NCI-H2196 (cell line): ENCODE data around the gene BEND6.

Source experiments
- DNase-seq: peaks from one replicate; lab custom pipeline; 2025; ENCODE audit not compliant: unreplicated experiment; lab: John Stamatoyannopoulos, UW

The BEND6 gene, protein sequence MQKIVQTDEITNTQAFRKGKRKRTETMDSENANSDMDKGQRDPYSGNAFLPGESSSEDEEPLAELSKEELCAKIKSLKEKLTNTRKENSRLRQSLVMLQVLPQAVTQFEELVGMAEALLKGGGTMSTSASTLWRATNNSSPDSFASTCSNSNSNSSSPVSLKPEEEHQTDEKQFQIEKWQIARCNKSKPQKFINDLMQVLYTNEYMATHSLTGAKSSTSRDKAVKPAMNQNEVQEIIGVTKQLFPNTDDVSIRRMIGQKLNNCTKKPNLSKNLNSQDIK

DNA sequence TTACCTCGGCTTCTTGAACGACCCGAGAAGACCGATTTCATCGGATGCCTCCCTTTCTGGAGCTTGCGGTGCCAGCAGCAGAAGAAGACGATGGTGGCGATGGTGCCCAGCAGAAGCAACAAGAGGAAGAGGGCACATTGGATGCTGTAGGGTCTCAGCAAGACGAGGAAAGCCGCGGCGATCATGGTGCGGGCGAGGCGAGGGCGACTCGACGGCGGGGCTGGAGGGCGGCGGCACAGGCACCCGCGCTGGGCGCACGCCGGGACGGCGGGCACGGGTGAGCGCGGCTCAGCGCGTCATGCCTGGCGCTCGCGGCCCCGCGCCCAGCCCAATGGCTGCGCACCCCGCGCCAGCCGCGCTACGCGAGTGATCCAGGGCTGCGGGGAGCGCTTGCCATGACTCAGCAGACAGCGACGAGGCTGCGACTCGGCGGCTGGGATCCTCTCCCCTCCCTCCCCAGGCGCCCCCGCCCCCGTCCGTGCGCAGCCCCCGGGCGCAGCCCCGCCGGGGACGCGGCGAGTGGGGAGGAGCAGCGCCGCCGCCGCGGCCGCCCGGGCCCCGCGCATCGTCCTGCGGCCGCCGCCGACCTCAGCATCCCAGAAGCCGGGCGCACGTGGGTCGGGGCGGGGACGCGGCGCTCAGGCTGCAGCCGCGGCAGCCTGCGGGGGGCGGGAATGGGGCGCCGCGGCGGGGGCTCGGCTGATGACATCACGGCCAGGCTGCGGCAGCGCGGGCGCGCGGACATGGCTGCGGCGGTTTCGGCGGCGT lies at the start of gene BEND6:
Gene BEND6 (plus strand): TSS at position 705 of the 768 bp plus-strand sequence. CDS start 26,704 bp downstream, outside the sequence.
- peak; percentile 72 for DNase-seq

DNA sequence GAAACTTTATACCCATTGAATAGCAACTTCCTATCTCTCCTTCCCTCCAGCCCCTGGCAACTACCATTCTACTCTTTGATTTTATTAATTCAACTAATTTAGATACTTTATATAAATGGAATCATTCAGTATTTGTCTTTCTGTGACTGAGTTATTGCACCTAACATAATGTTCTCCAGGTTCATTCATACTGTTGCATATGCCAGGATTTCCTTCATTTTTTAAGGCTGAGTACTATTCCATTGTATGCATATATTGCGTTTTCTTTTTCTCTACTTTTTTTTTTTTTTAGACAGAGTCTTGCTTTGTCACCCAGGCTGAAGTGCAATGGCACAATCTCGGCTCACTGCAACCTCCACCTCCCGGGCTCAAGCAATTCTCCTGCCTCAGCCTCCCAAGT lies 49.5 kb upstream of the BEND6 start:
- no peak for DNase-seq

DNA sequence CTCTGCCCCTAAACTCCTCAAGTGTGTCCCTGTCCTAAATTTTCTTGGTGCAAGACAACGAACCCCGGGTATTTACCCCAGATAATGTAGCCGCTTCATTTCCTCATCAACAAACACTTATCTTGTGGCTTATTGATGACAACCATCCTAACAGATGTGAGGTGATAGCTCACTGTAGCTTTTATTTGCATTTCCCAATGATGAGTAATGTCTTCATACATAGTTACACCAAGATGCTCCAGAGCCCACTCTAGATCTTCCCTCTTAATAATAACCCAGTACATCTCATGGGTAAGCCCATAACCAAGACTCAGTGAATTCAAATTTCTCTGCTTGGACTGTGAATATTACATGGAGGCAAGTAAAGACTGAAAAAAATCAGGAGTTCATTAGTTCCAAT lies 48.2 kb upstream of the BEND6 start:
- no peak for DNase-seq

DNA sequence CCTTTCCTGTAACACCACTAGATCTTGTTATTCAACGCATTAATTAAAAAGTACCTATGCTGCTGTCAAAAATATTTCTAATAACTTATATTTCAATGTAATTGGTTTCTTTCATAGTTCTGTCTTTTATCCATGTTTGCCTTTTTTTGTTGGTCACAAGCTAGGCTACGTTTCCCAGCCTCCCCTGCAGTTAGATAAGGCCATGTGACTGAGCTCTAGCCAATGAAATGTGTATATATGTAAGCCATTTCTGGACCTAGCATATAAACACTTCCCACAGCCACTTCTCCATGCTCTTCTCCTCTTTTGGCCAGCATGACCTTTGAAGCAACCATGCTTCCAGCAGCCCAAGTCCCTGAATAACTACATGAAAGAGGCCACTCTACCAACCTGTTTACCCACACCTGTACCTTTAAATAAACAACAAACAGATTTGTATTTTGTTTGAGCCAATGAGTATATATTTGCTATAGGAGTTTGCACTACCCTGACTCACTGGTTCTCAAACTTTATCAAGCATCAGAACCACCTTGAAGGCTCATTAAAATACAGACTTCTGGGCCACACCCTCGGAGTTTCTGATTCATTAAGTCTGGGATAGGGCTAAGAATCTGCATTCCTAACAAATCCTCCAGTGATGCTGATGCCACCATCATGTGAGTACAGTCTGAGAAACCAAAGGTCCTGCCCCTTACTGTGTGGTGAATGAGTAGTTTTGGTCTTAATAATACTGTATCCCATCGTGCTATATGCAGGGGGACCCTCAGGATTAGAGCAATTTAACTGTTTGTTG lies 45.6 kb upstream of the BEND6 start:
- DNase-seq = no peak

DNA sequence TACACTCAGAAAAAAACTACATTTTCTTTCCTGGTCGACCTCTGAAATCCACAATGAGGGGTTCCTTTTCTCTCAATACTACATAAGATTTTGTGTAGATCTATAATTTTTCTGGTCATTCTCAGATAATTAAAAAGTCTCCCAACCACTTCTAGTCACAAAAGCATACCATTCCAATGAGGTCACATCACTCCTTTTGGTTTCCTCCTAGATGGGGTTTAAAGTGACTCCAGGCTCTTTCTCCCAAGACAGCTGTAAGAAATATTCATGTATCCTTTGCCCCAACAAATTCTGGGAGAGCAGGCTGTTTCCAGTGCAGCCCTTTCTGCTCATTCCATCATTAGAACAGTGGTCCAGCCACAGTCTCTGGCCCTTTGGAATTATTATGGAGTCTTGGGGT lies 43.1 kb upstream of the BEND6 start:
- no peak for DNase-seq

DNA sequence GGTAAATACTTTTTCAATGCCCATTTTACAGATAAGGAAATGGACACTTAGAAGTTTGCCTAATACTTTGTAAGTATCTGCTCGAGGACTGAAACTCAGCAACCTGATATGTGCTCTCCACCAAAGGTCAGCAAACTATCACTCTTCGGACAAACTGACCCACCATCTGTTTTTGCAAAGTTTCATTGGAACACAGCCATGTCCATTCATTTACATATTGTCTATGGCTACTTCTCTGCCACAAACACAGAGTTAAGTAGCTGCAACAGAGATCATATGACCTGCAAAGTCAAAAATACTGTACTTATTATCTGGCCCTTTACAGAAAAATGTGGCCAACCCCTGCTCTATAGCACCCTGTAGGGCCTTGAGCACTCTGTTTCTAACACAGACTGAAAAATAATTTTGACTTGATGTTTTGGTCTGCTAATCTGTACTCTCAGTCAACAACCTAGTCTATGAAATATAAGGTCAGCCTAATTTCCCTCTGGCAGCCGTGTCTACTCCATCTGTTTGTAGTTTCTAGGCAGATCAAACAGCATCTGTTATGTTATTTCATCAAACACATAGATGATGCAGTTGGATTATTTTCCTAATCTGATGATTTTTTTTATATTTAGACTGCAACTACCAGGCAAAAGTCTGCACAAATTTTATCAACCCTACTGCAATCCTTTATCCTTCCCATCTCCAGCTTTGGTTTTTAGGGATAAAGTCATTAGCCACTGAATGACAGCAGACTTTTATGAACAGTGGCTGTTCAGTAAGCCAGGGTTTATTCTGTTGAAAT lies 41.4 kb upstream of the BEND6 start:
- no peak for DNase-seq

DNA sequence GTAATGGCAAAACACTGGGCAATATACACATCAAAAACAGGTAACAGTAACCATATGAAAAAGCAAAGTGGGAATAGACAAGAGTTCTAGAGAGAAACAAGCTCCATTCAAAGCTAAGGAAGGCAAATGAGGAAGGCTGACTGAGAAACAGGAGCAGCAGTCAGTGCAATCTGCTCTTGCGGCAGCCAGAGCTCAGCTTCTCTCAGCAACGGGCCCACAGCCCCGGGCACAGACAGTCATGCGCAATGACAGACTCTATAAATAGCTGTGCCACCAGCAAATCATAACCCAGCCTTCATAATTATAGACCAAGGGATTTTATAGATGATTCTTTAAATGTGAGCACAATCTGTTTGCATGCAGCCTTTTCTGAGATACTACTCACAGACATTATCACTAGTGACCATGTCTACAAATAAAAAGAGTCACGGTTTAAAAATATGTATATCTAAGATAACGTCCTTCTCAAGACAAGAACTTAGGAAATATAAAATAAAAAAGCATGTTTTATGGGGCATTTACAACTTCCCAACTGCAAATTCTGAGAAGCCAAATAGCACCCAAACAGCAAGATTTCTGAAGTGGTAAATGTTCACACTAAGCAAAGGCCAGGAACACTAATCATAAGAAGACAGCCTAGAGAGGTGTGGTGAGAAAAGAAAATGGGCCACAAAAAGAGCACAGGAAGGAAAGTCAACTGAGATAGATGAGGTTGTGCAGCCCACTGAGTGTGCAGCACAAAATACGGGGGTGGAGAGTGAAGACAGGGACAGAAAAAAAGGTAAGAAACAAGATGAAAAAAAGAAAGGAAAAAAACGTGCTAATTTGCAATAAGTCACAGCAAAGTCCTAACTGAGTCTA lies 39.9 kb upstream of the BEND6 start:
- DNase-seq = no peak

DNA sequence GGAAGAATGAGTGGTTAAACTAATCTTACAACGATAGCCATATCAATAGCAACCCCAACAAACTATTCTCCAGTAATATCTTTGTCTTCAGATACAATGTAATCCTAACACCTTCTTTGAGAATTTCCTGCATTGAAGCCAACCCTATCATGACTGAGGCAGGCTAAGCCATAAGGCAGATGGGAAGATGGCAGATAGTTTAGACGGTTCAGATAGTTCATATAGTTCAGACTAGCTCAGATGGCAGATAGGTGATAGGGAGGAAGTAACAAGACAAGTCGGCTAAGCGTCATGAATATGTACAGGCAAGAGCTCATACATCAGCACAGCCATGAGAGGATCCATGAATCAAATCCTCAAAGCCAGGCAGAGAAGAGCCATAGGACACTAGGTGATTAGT lies 39.1 kb upstream of the BEND6 start:
- DNase-seq = no peak

DNA sequence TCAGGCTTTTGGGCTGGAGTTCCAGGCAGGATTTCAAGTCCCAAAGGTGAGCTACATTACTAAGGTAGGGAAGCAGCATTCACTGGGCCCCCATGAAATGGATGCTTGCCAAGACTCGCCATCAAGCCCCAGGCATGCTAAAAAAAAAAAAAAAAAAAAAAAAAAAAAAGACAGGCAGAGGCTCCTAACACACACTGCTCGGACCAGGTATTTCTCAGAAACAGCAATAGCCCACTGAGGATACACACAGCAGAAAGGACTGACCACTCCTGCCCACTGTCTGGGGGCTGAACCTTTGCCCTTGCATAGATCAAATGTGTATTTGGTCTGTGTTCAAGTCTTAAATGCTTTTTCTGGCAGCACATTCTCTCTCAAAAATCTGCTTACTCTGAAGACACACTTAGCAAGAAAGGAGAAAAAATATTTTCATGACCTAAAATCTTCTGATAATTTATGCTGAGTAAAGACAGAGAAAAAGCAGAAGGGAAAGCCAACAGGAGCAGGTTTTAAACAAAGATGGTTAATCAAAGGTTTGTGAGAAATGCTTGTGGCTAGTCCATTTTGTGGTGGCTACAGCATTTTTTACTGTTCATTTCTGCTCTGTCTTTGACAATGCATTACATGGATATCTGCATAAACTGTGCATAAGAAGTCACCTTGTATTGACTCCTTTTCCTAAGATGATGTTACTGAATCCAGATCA lies 37.9 kb upstream of the BEND6 start:
- no peak for DNase-seq

DNA sequence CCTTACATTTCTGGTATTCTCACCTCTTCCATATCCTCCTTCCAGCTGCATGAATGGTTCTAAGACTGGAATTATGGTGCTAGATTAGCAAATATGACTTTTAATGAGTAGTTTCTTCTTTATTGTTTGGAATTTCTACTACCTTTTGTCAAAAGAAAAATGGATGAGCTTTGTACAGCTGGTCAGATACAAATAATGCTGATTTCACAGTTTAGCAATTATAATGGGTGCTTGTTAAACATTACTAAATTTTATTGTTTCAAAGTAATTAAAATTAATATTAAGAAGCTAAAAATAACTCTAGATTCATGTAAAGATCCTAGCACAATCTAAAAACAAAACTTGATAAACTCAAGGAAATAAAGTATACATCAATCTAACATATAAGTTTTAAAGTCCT lies 32.3 kb upstream of the BEND6 start:
- DNase-seq = no peak

DNA sequence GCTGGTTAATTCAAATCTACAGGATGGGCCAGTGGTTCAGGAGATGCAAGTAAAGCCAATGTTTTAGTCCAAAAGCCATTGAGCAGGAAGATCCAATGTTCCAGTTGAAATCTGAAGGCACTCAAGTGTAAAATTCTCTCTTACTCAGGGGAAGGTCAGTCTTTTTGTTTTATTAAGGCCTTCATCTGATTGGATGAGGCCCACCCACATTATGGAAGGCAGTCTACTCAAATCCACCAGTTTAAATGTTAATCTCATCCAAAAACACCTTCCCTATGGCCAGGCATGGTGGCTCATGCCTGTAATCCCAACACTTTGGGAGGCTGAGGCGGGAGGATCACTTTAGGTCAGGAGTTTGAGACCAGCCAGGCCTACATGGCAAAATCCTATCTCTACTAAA lies 31.3 kb upstream of the BEND6 start:
- DNase-seq = no peak

DNA sequence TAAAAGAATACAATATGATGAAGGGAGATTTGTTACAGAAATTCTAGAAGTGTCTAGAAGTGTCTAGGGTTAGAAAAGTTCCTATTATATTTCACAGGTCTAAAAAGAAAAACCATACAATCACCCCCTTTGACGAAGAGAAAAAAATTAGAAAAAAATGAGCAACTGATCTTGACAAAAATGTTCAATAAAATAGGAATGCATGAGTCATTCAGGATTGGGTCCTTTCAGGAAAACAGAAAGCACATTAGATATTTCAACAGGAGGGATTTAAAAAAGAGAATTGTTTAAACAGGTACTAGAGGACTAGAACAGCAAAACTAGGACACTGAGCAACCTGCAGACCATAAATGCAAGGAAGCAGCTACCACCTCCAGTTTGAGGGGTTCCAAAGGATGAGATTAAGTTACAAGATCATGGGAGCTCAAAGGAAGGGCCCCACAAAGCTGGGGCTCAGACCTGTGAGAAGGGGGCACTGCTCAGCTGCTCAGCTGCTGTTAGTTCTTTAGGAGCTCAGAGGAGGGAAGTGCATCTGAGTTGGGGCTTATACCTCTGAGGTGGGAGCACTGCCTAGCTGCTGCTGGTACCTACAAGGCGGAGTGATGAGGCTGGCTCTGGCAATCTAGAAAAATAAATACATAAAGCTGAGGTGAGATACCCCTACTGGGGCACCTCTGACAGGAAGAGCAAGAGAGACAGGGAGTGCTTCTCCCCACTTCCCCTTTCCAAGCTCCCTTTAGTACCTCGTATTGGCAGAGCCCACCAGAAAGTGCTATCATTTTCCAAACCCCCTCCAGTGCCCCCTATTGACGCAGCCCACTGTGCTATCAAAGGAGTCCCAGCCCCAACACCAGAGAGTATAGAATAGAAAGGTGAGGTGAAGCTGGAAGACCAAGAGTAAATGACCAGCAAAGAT lies 27.1 kb upstream of the BEND6 start:
- DNase-seq = no peak

DNA sequence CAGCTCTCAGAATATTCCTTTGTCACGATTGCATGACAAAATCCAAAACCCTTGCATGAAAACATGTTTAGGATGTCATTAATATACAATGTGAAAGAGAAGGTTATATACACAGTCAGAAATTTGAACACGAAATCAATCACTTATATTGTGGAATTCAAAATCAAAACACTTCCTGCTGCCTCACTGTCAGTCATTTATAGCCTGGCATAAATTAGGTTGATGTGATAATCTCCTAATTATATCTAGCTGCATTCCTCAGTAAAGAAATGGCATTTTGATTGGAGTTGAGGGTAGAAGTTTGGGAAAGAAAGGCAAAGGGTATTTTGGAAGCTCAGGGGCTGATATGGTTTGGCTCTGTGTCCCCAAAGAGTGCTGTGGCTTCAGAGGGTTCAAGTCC lies 24.1 kb upstream of the BEND6 start:
- DNase-seq = no peak

DNA sequence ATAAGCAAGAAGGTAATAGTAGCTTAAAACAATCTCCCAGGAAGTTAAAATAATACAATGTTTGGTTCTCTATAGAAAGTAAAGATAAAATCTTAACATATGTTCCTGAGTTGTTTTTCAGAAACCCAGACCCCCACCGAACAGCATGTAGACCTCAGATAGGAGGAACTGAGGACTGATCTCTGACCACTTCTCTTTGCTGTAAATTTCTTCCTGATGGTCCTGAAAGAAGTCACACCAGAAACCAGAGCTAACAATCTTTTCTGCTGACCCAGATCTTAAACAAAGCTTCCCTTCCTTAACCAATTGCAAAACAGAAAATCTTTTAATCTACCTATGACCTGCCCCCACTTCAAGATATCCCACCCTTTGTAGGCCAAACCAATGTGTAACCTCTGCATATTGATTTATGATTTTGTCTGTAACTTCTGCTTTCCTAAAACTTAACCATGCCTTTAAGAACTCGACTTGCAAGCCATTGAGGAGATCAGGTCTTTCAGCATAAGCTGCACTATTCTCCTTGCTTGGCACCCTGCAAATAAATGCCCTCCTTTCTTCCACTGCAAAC lies 21.9 kb upstream of the BEND6 start:
- DNase-seq = no peak

DNA sequence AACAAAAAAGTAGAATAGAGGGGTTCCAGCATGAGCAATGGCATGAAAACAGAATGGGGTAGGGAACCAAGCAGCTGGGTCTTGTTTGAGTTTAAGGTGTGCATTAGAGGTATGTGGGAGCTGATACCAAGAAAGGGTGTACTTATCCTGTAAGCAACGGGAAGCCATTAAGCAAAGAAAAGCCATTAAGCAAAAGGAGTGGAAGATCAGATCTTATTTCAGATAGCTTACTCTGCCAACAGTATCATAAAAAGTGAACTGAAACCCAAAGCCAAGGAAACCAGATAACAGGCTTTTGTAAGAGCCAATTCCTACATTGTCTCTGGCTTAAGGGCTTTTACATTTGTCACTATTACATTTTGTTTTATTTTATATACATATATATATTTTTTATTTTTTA lies 21.3 kb upstream of the BEND6 start:
- no peak for DNase-seq

DNA sequence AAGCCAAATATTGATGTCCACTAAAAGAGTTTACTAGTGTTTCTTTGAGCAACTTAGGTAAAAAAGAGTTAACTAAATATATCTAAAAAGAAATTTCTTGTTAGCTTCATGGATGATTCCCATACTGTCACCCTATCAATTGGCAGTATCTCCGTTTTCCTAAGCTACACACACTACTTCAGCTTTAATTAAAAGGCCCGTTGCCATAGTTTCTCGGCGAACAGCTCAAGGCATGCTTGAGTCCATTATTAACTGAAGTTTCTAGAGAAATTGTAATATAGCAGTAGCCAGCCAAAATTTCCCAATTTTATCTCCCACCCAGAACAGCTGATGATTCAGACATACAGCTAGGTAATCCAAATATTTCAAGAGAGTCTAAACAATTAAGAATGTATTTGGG lies 20.0 kb upstream of the BEND6 start:
- no peak for DNase-seq

DNA sequence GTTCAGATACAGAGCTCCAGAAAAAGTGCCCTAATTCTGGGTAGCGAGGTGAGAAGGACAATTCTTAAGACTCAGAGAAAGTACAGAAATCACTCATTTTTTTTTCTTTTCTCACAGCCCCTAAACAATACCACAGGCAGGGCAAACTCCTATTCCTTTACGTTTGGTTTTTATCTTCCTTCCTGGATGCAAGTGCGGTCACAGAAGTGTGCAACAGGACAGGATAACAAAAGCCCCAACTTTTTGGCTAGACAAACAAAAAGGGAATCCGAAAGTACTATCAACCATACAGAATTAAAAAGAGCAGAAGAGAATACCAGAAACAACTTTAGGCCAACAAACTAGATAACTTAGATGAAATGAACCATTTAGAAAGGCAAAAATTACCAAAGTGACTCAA lies 18.4 kb upstream of the BEND6 start:
- no peak for DNase-seq

DNA sequence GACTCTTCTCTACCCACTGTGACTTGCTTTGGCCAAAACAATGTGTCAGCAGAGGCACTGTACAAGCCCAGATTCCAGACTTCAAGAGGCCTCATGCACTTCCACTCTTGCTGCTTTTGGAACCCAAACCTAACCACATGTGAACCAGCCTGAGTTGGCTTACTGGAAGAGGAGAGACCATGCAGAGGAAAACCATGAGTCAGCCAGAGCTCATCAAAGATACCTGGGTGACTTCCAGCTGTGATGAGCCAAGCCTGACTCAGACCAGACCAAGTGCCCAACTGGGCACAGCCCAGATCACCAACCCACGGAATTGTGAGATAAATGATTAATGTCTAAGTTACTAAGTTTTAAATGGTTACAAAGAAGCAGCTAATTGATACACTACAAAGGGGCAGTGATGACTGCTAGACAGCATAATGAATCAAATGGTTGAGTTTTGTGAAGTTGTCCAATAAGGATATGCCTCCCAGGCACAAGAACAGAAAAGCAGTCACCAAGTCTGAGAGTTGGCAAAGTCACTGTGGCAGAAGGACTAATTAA lies 16.2 kb upstream of the BEND6 start:
- peak; percentile 33 for DNase-seq
